Measurements from ENCODE around the gene CRISP3.
"Not testable (repeated sequence)": the region's sequence is repeated elsewhere in the genome, so short reads cannot be mapped to it uniquely, and the experiment has no call there.

The CRISP3 gene

DNA sequence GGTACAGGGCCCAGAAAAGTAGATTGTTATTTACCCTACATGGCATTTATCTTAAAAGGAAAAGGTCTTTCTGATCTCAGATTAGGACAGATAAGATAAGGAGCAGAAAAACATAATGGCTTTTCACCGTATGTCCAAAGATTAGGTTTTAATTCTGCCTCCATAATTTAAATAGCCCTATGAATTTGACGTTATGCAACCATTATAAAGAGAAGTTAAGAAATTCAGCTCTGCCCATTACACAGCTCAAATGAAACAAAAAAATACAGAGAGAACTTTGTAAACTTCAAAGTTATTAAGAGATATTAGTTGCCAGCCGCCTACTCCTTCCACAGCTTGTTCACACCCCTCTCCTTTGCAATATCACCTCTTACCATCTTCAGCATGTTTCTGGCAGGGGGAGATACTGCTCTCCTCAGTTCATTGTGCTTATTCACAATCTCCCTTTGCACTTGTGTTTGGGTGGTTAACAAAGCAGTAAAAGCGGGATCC is 8.1 kb downstream of the CRISP3 start:
- DNase-seq (ENCODE audit: extremely low read depth, low read depth): no peak
- no peak overlapping the region for H3K4me3 ChIP-seq (replicated peaks; ENCODE audit: low read depth, low read length)
- TF ChIP-seq, protein P1, sequence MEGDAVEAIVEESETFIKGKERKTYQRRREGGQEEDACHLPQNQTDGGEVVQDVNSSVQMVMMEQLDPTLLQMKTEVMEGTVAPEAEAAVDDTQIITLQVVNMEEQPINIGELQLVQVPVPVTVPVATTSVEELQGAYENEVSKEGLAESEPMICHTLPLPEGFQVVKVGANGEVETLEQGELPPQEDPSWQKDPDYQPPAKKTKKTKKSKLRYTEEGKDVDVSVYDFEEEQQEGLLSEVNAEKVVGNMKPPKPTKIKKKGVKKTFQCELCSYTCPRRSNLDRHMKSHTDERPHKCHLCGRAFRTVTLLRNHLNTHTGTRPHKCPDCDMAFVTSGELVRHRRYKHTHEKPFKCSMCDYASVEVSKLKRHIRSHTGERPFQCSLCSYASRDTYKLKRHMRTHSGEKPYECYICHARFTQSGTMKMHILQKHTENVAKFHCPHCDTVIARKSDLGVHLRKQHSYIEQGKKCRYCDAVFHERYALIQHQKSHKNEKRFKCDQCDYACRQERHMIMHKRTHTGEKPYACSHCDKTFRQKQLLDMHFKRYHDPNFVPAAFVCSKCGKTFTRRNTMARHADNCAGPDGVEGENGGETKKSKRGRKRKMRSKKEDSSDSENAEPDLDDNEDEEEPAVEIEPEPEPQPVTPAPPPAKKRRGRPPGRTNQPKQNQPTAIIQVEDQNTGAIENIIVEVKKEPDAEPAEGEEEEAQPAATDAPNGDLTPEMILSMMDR (IDR thresholded peaks at IDR 0.05; ENCODE audit: low read depth, low read length, missing control alignments): no peak

DNA sequence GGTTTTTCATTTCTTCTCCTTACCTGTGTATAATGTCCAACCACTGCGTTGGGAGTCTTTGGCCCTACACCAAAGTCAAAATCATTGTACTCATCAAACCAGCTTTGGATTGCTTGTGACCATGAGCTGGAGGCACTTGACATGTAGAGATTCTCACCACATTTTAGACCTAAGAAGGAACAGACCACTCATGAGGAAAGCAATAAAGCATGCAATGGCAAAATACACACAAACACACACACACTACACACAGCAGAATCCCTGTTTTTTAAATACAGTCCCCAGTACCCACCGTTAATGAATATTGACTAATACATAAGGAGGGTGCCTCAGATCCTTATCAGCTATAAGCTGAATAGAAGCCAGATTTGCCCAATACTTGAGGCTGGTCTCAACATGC is 10.5 kb downstream of the CRISP3 start:
- H3K4me3 ChIP-seq (replicated peaks; ENCODE audit: low read depth, low read length): no peak overlapping the region
- TF ChIP-seq, protein P1 (IDR thresholded peaks at IDR 0.05; ENCODE audit: low read depth, low read length, missing control alignments): no peak
- no peak for DNase-seq (ENCODE audit: extremely low read depth, low read depth)

DNA sequence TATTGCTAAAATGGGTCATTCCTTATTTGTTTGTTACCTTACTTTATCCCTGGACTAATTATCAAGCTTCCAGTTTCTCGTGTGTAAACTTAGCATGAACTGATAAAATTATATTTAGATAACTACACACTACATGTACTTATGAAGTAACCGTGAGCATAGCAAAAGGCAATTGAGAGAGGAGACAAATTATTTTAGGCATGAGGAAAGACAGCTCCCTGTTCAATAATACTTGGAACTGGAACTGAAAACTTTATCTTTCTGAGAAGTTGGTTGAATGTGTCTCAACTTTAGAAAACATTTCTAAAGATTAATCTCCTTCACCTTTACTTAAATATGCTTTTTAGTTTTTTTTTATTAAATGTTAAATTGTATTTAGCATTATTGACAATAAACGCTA is 11.4 kb downstream of the CRISP3 start:
- no peak overlapping the region for H3K4me3 ChIP-seq (replicated peaks; ENCODE audit: low read depth, low read length)
- DNase-seq (ENCODE audit: extremely low read depth, low read depth): no peak
- TF ChIP-seq, protein P1 (IDR thresholded peaks at IDR 0.05; ENCODE audit: low read depth, low read length, missing control alignments): no peak

DNA sequence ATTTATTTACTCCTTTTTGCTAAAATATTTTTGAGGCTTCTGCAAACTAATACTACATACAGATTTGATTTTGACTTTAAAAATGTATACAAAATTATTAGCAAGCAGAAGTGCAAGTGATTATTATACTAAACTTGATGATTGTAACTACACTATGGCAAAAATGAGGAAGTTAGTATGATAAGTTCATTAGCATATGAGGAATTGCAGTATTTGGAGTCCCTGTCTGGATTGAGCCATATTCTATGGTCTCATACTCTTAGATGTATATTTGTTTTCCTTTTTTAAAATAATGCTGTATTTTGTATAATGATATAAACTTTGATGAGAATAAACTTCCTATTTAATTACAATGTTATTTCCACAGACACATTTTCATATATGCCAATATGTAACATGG is 13.9 kb downstream of the CRISP3 start:
- H3K4me3 ChIP-seq (replicated peaks; ENCODE audit: low read depth, low read length): no peak overlapping the region
- DNase-seq (ENCODE audit: extremely low read depth, low read depth): no peak
- TF ChIP-seq, protein P1 (IDR thresholded peaks at IDR 0.05; ENCODE audit: low read depth, low read length, missing control alignments): no peak

DNA sequence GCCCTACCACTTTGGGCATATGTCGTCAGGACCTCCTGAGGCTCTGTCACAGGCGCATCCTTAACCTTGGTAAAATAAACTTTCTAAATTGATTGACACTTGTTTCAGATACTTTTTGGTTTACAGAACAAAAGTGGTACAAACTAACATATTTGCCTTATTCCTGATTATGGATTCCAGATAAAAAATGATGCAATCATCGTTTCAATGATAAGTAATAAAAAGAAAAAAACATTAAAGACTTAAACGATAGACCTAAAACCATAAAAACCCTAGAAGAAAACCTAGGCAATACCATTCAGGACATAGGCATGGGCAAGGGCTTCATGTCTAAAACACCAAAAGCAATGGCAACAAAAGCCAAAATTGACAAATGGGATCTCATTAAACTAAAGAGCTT is 20.3 kb downstream of the CRISP3 start:
- not testable (repeated sequence) for DNase-seq (ENCODE audit: extremely low read depth, low read depth); H3K4me3 ChIP-seq (replicated peaks; ENCODE audit: low read depth, low read length)

DNA sequence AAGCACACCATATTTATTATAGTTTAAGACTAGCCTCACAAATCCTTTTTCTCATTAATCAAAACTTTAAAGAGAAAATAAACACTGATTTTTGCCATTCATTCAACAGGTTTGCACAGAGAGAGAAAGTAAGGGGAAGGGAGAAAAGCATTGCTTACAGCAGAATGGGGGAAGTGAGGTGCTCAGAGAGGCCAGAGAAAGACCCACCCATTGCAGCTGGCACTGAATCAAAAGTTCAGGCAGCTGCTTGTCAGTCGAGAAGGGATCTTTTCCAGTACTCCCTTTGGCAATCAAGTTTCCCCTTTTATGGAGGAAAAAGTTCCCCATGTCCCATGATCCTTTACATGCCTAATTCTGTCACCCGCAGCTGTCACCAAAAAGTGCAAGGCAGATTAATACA is 22.9 kb downstream of the CRISP3 start:
- TF ChIP-seq, protein P1 (IDR thresholded peaks at IDR 0.05; ENCODE audit: low read depth, low read length, missing control alignments): no peak
- DNase-seq (ENCODE audit: extremely low read depth, low read depth): no peak
- no peak overlapping the region for H3K4me3 ChIP-seq (replicated peaks; ENCODE audit: low read depth, low read length)

DNA sequence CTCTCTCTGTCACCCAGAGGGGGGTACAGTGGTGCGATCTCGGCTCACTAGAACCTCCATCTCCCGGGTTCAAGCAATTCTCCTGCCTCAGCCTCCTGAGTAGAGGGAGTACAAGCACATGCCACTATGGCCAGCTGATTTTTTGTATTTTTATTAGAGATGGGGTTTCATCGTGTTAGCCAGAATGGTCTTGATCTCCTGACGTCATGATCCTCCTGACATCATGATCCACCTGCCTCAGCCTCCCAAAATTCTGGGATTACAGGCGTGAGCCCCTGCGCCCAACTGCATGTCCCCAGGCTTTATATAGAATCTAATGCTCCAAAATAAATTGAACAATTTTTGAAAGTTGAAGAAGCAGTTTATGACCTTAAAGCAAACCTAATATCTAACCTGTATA is 23.8 kb downstream of the CRISP3 start:
- H3K4me3 ChIP-seq (replicated peaks; ENCODE audit: low read depth, low read length): no peak overlapping the region
- TF ChIP-seq, protein P1 (IDR thresholded peaks at IDR 0.05; ENCODE audit: low read depth, low read length, missing control alignments): no peak
- DNase-seq (ENCODE audit: extremely low read depth, low read depth): no peak

All from HFF-Myc (cell line).